GM18873 (cell line): ENCODE data around the gene ARHGAP15.

Experiments used
- ATAC-seq: cut with Tn5 transposase; IDR thresholded peaks from one replicate; pipeline ENCODE4 v1.9.1; 2021; ENCODE audit warnings: mild to moderate bottlenecking, moderate library complexity, moderate number of reproducible peaks; ENCODE audit not compliant: unreplicated experiment, low FRiP score

The ARHGAP15 gene

DNA sequence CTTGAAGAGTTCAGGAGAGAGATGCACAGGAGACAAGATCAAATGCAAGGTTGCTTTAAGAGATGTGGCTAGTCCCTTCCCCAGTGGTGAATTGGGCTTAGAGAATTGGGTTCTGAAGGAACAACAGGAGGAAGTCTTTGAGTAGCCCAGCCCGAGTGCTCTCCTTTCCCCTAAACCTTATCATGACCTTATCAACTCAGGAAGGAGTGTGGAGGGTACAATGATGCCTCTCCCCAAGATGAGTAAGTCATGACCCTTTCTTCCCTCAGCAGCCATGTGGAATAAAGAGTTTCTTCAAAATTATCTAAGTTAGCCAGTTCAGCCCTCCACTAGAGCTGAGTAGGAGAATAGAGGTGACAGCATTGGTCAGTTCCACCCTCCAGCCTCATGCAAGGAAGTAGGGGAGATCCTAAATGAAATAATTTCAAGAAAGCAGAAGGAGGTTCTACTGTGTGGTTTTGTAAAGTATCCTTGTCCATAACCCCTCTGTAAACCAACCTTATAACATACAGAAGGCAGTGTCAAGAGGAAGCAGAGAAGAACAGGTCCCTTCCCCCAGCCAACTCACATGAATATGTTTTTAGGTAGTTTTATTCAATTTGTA, 88.4 kb downstream of the ARHGAP15 start:
- no peak for ATAC-seq

DNA sequence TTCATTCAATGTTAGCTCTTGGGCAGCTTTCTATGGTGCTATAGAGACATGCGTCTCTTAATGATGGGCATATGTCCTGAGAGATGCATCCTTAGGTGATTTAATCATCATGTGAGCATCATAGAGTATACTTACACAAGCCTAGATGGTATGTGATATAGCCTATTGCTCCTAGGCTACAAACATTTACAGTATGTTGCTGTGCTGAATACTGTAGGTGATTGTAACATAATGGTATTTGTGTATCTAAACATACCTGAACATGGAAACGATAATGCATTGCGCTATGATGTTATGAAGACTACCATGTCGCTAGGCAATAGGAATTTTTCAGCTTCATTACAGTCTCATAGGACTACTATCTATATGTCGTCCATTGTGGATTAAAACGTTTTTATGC, 89.4 kb downstream of the ARHGAP15 start:
- ATAC-seq, result no peak

DNA sequence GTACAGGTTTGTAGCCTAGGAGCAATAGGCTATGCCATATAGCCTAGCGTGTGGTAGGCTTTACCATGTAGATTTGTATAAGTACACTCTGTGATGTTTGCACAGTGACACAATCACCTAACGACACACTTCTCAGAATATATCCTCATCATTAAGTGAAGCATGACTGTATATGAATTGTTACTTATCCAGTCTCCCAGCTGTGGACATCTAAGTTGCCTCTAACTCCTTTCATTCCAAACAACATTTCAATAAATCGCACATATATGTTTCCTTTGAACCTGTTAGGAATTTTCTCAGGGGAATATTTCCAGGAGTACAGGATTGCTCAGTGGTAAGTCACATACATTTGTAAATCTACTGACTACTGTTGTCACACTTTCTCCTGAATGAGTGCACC, 90.0 kb downstream of the ARHGAP15 start:
- ATAC-seq, result no peak

DNA sequence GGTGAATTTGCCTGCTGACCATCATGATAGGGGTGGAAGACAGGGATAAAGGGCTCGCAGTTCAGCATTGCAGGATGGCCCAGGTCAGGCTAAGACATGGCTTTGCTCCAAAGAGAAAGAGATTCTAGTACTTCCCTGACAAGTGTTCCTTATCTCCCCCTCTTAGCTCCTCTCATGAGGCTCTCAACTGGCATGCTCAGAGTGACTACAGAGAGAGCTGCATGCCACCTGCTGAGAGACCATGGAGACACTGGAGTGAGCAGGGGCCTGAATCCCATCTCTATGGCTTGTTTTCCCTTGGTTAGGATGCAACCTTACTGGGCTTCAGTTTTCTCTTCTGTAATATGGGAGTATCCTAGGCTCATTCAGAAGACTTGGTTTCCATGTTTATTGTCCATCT, 94.3 kb downstream of the ARHGAP15 start:
- no peak for ATAC-seq

DNA sequence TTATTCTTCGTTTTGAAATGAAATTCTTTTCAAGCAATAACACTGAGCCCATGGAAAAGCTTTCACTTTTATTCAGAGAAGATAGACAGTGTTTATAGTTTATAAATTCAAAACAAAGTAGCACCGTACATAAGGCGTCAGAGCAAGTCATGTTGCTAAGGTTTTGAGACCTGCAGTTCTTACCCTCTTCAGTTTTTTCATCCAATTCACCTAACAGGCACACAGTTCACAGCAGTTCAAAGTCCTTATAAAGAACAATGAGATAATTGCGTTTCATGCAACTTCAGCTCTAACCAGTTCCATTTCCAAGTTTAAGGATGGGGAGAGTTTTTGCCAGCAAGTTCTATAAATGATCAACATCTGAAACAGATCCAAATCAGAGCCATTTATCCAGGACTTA, 96.7 kb downstream of the ARHGAP15 start:
- no peak for ATAC-seq

DNA sequence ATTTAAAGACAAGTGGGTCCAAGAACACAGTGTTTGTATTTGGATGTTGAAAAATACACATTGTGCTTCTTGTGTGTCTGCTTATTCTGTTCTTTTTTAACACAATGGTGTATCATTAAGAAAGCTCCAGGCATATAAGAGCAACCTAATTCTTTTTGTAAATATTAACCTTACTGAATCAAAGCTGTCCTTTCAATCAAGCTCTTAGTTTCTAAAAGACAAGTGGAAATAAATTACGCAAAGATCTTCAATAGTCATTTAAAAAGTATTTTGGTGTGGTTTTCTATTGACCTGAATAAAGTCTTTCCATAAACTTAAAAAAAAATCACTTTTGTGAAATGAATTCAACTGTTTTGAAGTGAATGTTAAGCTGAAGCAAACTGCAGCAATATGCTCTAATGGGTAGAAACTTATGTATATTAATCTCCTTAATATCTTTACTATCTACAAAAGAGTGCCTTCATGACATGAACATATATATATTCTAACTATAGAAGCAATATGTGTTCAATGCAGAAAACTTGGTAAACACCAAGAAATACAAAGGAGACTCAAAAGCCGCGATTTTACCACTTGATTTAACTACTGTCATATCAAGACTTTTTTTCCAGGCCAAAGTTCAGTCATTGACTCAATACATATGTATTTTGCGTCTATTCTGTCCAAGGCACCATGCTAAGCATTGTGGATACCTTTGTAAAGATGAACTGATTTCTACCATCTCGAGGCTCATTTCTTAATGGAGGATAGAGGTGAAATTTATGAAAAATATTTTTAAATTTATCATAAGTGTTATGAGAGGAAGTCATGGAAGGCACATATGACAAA, 97.7 kb downstream of the ARHGAP15 start:
- no peak for ATAC-seq

DNA sequence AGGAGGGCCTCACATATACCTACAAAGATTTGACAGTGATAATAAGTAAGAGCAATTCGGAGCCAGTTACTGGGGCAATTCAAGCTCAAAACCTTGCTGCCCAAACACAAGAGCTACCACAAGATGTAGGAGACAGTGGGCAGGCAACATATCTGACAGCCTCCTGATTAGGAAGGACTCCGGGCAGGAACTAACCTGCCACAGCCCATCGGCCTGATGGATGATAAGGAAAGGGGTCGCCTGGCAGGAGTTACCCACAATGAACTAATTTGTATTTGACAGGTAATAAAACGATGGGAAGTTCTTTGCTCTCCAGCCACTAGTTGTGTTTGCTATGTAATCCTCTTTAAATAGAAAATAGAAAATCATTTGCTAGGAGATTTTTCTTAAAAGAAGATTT, 100.2 kb downstream of the ARHGAP15 start:
- no peak for ATAC-seq

DNA sequence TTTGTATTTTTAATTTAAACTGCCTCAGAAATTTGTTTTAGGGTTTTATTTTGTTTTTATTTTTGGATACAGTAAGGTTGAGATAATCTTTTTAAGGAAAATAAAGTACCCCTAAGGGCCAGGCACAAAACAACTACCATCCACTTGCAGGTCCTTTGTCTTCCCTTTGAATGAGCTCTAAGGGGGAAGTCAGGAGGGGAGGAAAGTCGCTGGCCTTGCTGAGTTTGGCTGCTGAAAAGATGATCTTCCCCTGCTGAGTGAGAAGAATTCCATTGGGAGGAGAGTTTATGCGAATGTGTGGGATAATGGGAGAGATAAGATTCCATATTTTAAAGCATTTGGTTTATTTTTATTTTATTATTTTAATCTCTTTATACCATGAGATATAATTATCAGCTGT, 100.7 kb downstream of the ARHGAP15 start:
- no peak for ATAC-seq

DNA sequence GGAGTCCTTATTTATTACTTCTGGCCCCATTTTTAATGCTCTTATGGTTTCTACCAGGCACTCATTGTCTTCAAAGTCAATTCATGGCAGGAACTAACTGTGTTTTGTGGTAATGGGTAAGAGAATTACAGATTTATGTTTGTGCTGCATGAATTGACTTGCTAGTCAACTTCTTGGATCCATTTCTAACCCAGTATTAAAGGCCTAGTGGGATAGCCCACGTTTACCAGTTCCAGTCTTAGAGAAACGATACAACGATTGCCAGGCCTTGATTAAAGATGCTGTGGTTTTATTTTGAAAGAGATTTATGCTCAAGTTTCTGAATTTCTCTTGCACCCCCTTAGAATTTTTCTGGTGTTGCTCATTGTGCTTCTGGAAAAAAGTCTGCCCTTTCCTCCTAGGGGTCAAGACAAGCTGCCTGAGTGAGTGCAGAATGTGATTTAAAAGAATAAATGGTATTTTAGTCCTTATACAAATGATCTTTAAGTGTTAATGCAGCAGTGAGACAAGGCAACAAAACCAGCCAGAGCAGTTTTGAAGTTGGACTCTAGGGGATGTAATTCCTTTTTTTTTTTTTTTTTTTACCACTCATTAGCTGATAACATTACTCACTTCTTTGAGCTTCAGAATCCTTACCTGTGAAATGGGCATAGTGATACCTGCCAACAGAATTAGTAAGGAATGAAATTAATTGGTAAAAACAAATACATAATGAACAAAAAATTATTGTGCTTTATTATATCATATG, 101.5 kb downstream of the ARHGAP15 start:
- no peak for ATAC-seq

DNA sequence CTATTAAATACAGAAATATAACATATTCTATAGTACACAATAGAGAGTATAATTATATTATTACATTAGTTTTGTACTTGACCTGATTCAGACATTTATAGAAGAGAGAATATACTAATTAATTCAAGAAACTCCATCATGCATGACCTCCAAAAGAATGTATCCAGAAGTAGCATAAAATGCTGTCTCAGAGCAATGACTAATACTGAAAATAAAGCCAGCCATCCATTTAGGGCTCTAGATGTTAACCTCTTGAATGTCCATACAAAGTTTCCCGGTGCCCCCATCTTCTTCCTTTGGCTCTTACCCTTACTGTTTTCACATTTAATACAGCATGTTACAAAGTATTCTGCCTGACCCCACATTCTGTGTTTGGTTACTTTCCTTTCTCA, 102.0 kb downstream of the ARHGAP15 start:
- no peak for ATAC-seq

DNA sequence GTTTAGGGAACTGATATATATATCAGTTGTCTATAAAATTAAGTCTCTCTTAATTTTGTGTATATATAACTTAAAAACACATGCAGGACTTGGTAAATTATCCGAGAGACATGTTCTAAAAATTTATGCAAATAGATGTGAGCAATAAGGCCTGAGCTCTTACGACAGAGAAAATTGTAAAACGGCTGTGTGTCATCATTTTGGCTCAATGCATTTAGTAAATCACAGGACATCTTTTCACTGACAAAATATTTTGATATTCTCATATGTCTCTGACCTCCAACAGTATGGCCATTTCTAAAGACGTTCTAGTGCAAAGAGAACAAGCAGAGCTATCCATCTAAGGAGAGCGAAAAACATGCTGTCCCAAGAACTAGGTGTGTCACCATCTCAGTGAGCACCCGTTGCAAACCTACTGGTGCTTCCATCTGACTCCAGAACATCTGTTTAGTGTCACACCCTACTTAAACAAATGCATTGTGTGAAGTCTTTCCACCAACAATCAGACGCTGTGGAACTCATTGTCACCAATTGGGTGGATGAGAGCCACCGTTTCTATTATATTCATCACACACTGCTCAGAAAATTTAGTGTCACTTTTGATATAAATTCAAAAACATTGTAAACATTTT, 108.0 kb downstream of the ARHGAP15 start:
- no peak for ATAC-seq

DNA sequence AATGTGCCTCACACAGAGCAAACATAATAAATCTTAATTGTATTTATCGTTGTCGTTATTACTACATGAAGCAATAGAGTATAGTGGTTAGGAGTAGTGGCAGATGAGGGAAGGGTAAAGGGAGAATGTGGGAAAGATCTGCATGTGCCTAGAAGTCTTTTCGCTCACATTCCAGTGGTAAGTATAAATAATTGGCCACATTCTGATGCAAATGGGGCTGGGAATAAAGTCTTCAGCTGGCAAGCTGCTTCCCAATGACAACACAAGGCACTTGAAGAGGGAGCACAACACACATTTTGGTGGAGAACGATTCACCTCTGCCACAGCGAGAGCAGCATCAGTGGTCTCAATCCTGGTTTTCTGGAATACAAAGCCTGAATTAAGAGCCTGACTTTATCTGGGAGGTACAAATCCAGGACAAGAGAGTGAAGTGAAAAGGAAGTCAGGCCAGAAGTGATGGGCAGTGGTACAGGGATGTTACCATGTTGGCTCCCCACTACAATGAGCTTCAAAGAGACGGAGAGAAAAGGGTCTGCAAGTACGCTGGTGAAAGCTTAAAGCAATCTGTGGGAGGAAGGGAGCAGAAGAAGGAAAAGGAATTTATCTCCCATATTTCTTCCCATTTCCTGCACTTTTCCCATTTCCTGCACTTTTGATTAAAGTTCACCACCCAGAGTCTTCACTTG, 112.3 kb downstream of the ARHGAP15 start:
- ATAC-seq, result no peak

DNA sequence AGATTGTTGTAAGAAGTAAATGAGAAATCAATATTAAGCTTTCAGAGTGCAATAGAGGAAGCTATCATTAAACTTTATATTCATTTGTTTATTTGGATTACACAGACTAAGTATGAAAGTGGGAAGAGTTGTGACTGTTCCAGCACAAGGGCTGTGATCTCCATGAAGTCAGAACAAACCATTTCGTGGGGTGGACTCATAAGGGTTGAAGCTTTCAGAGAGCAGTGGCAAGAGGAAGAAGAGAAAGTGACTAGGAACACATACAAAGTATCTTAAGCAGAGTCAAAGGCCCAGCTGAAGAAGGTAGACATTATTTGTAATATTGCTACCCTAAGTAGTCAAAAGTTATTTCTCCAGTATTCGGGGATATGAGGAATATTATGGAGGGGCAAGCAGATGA, 117.0 kb downstream of the ARHGAP15 start:
- ATAC-seq, result no peak

DNA sequence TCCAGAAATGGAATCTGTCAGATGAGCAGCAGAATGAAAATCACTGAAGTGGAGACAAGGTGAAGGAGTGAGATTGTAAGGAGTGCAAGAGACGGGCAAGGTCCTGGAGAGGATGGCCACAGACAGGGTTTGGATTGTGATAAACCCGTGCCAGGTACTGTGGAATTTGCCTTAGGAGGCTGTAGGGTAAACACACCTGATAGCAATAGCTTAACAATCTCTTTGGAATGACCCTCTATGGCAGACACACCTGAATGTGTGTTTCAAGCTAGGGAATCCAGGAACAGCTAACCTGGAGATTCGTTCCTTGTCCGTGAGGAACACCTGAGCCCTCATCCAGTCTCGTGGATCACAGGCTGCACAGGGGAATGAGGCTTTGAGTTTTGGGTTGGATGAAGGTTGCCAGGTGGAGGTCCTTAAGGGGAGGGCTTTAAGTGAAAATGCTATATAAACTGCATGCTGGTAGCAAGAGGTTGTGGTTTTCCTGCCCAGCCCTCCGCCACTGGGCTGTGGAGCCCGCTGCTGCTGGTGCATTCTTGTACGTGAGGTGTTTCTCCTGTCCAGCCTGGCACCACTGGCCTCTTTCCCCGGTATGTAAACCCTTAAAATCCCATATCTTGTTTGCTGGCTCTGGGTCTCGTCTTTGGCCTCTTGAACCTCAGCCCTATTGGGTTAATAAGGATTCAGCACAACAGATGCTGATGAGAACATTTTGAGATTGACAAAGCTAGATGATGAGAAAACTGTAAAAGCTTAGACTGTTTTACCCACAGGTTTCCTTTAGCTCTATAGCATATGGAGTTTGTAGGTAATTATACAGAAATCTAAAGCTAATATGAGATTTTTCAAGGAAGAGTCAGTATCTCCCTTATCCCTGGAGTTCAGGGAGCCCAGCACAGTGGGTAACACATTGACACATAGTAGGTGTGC, 117.9 kb downstream of the ARHGAP15 start:
- no peak for ATAC-seq

DNA sequence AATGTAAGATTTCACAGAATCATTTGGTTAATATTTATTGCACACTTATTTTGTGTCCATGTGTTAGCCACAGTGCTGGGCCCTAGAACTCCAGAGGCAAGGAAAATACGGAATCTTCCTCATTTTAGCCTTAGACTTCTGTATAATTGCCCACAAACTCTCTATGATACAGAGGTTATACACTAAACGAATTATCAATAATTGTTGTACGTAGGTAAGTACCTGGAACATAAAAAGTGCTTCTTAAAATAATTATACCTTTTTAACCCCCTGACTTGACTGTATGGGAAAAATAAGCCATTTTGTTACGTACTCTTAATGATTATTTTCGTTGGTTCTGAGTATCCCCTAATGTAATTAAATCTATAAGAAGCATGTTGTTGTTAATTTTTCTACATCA, 119.4 kb downstream of the ARHGAP15 start:
- ATAC-seq, result no peak

DNA sequence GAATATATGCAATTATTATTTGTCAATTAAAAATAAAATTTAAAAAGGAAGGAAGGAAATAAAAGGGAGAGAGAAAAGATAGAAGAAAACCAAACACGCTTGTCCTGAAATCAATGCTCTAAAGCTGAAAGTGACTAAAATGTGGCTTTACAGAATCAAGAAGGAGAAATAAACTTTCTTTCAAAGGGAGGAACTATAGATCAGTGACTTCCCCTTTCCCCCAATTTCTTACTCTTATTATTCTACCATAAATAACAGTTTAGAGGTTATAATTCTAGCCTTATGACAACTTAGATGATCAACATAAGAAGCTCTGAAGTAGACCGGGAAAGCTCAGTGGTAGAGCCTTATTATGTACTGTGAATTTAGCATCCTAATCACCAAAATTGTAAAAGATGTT, 122.5 kb downstream of the ARHGAP15 start:
- ATAC-seq, result no peak

DNA sequence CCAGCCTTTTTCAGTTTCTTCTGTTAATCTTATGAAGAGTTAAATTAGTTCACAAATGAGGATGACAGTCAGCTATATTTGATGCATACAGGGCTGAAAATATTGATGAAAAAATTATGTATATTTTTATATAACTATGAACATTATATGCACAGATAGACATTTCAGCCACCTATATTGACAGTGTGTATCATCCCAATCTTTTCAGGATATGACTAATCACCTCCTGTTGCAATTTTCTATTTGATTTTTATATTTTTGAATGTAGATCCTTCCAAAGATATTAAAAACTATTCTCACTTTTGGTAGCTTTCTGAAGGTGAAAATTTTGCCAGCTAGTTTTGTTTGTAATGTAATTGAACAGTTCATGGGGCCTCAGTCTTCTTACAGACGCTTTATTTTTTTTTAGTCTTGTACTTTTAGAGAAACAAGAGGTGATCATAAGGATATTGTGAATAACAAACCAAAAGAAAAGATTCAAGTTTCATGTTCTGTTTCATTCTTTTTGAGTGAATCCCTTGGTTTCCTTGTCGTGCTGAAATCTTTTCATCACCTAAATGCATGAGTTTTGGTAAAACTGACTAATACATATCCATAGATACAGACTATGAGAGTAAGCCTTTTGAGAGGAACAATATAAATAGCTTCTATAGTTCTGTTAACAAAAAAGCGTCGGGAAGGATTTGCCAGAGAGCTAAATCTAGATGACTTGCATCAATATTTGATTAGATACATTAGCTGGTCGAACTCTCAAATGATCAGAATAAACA, 123.1 kb downstream of the ARHGAP15 start:
- ATAC-seq, result no peak

DNA sequence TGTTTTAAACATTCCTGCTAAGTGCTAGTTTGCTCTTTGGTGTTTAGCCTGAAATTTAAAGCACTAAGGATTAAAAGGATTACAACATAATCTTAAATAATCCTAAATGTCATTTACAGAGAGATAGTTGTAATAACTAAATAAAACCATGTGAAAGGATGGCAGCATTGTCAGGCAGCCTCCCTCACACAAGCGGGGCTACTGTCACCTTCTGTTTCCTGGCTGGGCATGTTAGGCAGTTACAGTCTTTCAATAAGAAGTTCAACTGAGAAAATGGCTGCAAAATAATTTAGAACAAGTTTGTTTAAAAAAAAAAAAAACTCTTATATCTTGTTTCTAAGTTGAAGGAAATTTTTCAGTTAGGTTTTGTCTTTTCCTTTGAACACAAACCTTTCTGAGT, 124.9 kb downstream of the ARHGAP15 start:
- ATAC-seq, result no peak

DNA sequence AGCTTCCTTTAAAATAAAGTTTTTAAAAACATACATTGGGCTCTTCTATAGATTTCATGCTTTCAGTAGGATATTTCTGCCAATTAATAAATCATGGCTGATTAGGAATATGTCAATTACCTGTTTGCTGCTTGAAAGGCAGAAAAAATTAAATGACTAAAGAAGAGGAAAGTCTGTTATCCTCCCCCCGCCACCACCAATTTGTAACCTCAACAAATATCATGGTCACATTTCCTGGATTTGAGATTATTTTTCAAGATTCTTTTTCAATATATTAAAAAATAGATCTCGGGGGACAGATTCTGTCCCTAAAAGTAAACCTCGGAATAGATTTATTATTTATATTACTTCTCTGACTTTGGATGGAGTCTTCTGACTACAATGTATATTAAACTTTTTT, 125.9 kb downstream of the ARHGAP15 start:
- ATAC-seq, result no peak
